ENCODE measurements around the gene ABCA3. TPM values are rescaled to one million over a fixed set of nuclear protein-coding genes. Genes with fewer than 3 reads are reported as not detected.

ABCA3 gene
- total RNA-seq, 2 donors from 2014 or later = 1.3 to 4.6 TPM

DNA sequence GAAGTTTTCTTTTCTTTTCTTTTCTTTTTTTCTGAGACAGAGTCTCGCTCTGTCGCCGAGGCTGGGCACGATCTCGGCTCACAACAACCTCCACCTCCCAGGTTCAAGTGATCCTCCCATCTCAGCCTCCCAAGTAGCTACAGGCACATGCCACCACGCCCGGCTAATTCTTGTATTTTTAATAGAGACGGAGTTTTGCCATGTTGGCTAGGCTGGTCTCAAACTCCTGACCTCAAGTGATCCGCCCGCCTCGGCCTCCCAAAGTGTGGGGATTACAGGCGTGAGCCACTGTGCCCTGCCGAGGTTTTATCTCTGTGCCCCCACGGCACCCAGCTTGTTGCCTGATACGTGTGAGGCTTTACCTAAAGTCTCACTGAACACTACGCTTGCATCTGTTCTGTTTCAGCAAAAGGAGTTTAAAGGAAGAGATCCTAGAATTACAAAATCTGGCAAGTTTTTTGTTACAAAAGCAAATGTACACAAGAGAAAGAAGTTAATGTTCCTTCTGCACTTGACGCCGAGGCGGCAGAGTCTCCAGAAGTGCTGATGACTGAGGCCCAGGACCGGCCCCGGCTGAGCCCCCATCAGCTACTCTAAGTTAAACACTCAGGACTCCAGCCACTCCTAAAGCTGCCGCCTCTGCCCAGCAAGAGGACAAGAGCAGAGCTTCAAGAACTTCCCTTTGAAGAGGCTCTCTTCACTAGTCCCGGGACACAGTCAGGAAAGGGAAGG, 9.2 kb downstream of the ABCA3 start:
- TF ChIP-seq, protein P1, sequence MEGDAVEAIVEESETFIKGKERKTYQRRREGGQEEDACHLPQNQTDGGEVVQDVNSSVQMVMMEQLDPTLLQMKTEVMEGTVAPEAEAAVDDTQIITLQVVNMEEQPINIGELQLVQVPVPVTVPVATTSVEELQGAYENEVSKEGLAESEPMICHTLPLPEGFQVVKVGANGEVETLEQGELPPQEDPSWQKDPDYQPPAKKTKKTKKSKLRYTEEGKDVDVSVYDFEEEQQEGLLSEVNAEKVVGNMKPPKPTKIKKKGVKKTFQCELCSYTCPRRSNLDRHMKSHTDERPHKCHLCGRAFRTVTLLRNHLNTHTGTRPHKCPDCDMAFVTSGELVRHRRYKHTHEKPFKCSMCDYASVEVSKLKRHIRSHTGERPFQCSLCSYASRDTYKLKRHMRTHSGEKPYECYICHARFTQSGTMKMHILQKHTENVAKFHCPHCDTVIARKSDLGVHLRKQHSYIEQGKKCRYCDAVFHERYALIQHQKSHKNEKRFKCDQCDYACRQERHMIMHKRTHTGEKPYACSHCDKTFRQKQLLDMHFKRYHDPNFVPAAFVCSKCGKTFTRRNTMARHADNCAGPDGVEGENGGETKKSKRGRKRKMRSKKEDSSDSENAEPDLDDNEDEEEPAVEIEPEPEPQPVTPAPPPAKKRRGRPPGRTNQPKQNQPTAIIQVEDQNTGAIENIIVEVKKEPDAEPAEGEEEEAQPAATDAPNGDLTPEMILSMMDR (IDR thresholded peaks at IDR 0.05) = no peak
- no peak overlapping the region for H3K4me3 ChIP-seq
- no peak overlapping the region for H3K9ac ChIP-seq (ENCODE audit: low read depth in 2 of 2, low read length in 2 of 2)
- no peak overlapping the region for H3K27ac ChIP-seq
- no peaks in the 10 kb centered on the region for H3K4me1 ChIP-seq
- intact Hi-C loops (cut with DNase I) = no loop called here
- no peak for DNase-seq
- no peaks in the 10 kb centered on the region for H3K36me3 ChIP-seq
- no peaks in the 10 kb centered on the region for H3K27me3 ChIP-seq
- H3K9me3 ChIP-seq = no peaks in the 10 kb centered on the region

DNA sequence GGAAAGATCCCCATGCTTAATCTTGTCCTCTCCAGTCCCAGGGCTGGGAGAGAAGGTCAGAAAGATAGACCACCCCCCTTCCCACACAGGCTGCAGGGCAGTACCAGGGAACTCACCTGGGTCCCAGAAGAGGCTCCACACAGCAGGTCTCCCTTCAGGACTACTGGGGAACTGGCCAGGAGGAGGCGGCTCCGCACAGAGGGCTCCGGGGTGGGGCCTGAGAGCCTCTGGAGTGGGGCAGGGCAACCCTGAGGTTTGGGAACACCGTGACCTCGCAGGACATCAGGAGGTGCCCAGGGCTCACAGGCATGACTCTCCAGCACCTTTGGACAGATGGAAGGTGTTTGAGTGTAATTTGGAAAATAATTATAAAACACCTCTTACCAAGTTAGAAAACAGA, 11.0 kb downstream of the ABCA3 start:
- Histone ChIP-seq H3K36me3 (no peaks in the 10 kb centered on the region), H3K27ac (no peak overlapping the region), H3K4me1 (no peaks in the 10 kb centered on the region), H3K9me3 (no peaks in the 10 kb centered on the region), H3K27me3 (no peaks in the 10 kb centered on the region), H3K9ac (ENCODE audit: low read depth in 2 of 2, low read length in 2 of 2) (no peak overlapping the region), H3K4me3 (no peak overlapping the region)
- intact Hi-C loops (cut with DNase I) = no loop called here
- DNase-seq = no peak
- TF ChIP-seq, protein P1 (IDR thresholded peaks at IDR 0.05) = no peak

DNA sequence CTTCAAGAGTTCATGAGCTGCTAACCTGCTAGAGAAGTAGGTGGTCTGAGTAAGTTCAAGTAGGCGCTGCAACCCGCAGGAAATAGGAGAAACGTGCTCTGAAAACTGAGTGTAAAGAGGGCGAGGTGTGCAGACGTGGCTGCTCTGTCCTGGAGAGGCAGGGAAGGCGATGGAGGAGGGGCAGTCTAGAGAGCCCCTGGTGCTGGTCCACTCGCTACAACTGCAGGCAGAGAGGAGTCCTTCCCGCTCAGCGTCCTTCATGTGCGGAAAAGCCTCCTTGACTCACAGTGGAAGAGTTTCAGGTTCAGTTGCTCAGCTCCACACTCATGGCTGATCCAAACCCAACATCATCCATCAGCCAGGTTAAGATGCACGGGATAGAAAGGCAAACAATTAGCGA, 12.1 kb downstream of the ABCA3 start:
- intact Hi-C loops (cut with DNase I) = no loop called here

DNA sequence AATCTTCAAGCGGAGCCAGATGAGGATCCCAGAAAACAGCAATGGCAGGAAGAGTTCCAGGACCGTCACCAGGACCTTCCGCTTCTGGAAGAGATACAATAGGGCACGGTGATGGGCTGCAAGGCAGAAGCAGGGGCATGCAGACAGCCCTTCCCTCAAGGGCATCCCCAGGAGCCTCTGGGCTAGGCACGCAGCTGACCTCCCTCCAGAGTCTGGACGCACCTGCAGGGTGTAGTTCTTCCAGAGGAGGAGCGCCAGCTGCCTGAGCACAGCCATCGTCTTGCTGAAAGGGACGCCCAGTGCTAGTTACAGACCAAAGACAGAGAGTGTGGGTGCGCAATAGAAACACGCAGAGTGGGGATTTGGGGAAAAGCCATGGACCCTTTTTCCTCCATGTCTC, 14.3 kb downstream of the ABCA3 start:
- Histone ChIP-seq H3K9me3 (no peaks in the 10 kb centered on the region), H3K27me3 (no peaks in the 10 kb centered on the region), H3K27ac (no peak overlapping the region), H3K9ac (ENCODE audit: low read depth in 2 of 2, low read length in 2 of 2) (no peak overlapping the region), H3K4me3 (no peak overlapping the region), H3K4me1 (no peaks in the 10 kb centered on the region), H3K36me3 (no peaks in the 10 kb centered on the region)
- TF ChIP-seq, protein P1 (IDR thresholded peaks at IDR 0.05) = no peak
- intact Hi-C loops (cut with DNase I) = no loop called here
- DNase-seq = no peak

More for the DNA sequence above, 12.1 kb downstream of the ABCA3 start:
- DNase-seq = no peak
- no peaks in the 10 kb centered on the region for H3K36me3 ChIP-seq
- H3K4me3 ChIP-seq = no peak overlapping the region
- TF ChIP-seq, protein P1 (IDR thresholded peaks at IDR 0.05) = no peak
- no peak overlapping the region for H3K9ac ChIP-seq (ENCODE audit: low read depth in 2 of 2, low read length in 2 of 2)
- H3K4me1 ChIP-seq = no peaks in the 10 kb centered on the region
- H3K27ac ChIP-seq = no peak overlapping the region
- no peaks in the 10 kb centered on the region for H3K27me3 ChIP-seq
- no peaks in the 10 kb centered on the region for H3K9me3 ChIP-seq

DNA sequence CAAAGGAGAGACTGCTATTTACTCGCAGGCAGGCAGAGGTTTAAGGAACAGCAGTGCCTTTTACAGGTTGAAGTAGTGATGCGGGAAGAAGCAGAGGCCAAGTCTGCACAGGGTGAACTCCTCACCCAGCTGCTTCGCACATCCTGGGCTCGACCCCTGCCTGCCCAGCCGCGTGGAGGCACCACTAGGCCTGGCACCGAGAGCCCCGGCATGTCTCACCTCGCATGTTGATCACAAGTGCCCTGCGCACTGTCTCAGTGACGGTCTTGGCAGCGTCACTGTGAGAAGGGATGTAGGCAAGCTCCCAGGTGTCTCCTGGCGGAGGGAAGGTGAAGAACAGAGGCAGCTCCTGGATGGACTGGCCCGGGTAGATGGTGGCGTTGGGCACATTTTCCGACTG, 14.7 kb downstream of the ABCA3 start:
- Histone ChIP-seq H3K4me3 (no peak overlapping the region), H3K9me3 (no peaks in the 10 kb centered on the region), H3K36me3 (no peaks in the 10 kb centered on the region), H3K9ac (ENCODE audit: low read depth in 2 of 2, low read length in 2 of 2) (no peak overlapping the region), H3K27ac (no peak overlapping the region), H3K4me1 (no peaks in the 10 kb centered on the region), H3K27me3 (no peaks in the 10 kb centered on the region)
- intact Hi-C loops (cut with DNase I) = no loop called here
- TF ChIP-seq, protein P1 (IDR thresholded peaks at IDR 0.05) = no peak
- no peak for DNase-seq
